Measurements from ENCODE around the gene MYLK3. TPM values are rescaled to one million over a fixed set of nuclear protein-coding genes. Genes with fewer than 3 reads are reported as not detected.

The MYLK3 gene
- total RNA-seq, 3 donors from 2014 or later = 0.03 to 0.63 (median 0.41) TPM

DNA sequence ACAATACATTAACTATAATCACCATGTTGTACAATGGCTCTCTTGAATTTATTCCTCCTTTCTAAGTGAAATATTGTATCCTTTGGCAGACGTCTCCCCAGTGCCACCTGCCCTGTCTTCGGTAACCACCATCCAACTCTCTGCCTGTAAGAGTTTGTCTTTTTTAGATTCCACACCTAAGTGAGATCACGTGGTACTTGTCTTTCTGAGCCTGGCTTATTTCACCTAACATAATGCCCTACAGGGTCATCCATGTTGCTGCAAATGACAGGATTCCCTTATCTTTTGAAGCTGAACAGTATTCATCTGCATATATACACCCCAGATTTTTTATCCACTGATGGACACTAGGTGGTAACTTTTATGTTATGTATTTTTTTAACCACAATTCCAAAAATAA is 34.5 kb downstream of the MYLK3 start:
- no peak for DNase-seq
- Histone ChIP-seq H3K4me3 (no peak overlapping the region), H3K36me3 (ENCODE audit: low read depth) (no peaks in the 10 kb centered on the region), H3K9me3 (no peaks in the 10 kb centered on the region), H3K4me1 (ENCODE audit: low read depth) (no peaks in the 10 kb centered on the region)
- TF ChIP-seq CTCF (IDR thresholded peaks at IDR 0.05) = no peak
- ATAC-seq = no peak
- intact Hi-C loops (cut with DNase I, micrococcal nuclease) = no loop called here

DNA sequence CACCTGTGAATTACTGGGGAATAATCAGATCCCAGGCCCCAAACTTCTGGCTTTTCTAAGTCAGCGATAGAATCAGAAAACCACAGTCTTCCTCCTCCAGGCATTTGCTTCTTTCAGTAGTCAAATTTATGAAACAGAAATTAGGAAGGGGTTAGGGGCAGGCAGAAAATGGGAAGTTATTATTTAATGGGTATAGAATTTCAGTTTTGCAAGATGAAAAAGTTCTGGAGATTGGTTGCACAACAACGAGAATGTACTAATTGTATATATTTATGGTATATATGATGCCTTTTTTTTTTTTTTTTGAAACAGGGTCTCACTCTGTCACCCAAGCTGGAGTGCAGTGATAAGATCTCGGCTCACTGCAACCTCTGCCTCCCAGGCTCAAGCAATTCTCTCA is 35.2 kb downstream of the MYLK3 start:
- DNase-seq (no peak), ATAC-seq (no peak)
- Histone ChIP-seq H3K4me1 (ENCODE audit: low read depth) (no peaks in the 10 kb centered on the region), H3K36me3 (ENCODE audit: low read depth) (no peaks in the 10 kb centered on the region), H3K4me3 (no peak overlapping the region), H3K9me3 (no peaks in the 10 kb centered on the region)
- TF ChIP-seq CTCF (IDR thresholded peaks at IDR 0.05) = no peak
- intact Hi-C loops (cut with DNase I, micrococcal nuclease) = no loop called here

GRCh38 chr16:46711106-46712058 is 36.8 kb downstream of the MYLK3 start:
- Histone ChIP-seq H3K4me1 (ENCODE audit: low read depth) (no peaks in the 10 kb centered on the region), H3K36me3 (ENCODE audit: low read depth) (no peaks in the 10 kb centered on the region), H3K9me3 (no peaks in the 10 kb centered on the region), H3K4me3 (no peak overlapping the region)
- no peak for DNase-seq
- intact Hi-C loops (cut with DNase I, micrococcal nuclease) = no loop called here
- ATAC-seq = peak; percentile 26
- TF ChIP-seq CTCF (IDR thresholded peaks at IDR 0.05) = no peak

DNA sequence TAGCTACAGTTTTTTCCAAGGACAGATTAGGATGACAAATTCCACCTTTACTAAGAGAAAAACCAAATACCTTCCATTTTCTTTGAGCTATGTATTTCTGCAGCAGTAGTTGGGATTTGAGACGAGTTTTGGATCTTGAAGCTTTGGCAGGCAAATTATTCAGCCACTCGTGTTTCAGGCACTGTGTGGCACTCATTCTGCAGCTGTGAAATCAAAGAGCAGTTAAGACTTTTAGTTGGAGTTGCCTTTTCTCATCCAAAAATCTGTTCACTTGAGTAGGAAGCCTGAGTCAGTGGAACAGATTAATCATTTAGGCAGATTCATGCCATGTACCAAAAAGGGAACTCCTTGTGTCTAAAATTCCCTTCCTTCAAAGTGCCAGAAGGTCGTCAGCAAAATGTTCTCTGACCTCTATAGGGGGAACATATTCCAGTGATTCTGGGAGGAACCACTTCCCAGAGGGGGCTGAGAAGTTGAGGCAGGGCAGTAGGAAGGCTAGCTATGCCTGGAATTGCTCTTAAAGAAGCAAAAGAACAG is 38.6 kb downstream of the MYLK3 start:
- no peak for ATAC-seq
- intact Hi-C loops (cut with DNase I, micrococcal nuclease) = no loop called here
- no peak for TF ChIP-seq CTCF (IDR thresholded peaks at IDR 0.05)

GRCh38 chr16:46706642-46707041 is 41.5 kb downstream of the MYLK3 start:
- DNase-seq = no peak
- Histone ChIP-seq H3K9me3 (no peaks in the 10 kb centered on the region), H3K4me3 (no peak overlapping the region), H3K4me1 (ENCODE audit: low read depth) (no peaks in the 10 kb centered on the region), H3K36me3 (ENCODE audit: low read depth) (no peaks in the 10 kb centered on the region)
- no peak for ATAC-seq
- TF ChIP-seq CTCF (IDR thresholded peaks at IDR 0.05) = no peak
- intact Hi-C loops (cut with DNase I, micrococcal nuclease) = no loop called here

More for the DNA sequence above, 38.6 kb downstream of the MYLK3 start:
- H3K4me3 ChIP-seq = no peak overlapping the region
- no peaks in the 10 kb centered on the region for H3K4me1 ChIP-seq (ENCODE audit: low read depth)
- no peaks in the 10 kb centered on the region for H3K36me3 ChIP-seq (ENCODE audit: low read depth)
- no peak for DNase-seq
- no peaks in the 10 kb centered on the region for H3K9me3 ChIP-seq

Measured in mucosa of descending colon (tissue), 3 donors.